Activated CD8-positive, alpha-beta memory T cell treated with anti-CD3 and anti-CD28 coated beads, Interleukin-2, amount 10 ng/mL, durations not matched to agents 7 days and 5 days (primary cell): Measurements from ENCODE around the gene MCTP1. TPM values are rescaled to one million over a fixed set of nuclear protein-coding genes. Genes with fewer than 3 reads are reported as not detected.
"Not testable (repeated sequence)": the region's sequence is repeated elsewhere in the genome, so short reads cannot be mapped to it uniquely, and the experiment has no call there.

ENCODE experiments used
- ATAC-seq: fragments of 150-1000 bp; cut with Tn5 transposase; one replicate; pipeline ENCODE4 v1.10.0; 2021; ENCODE audit warnings: moderate library complexity
- CTCF ChIA-PET: fragments of 350-600 bp; sonication (Branson Sonifier 250); formaldehyde crosslinking; loops from one replicate; lab custom pipeline; 2021; ENCODE audit warnings: antibody characterized with exemption; lab: Charles Lee
- DNase-seq: peaks from one replicate; pipeline ENCODE4 v3.0.0-alpha.2; 2020
- H3K27ac Mint-ChIP-seq: one replicate; pipeline ENCODE4 v1.8.0; 2021; ENCODE audit warnings: mild to moderate bottlenecking, mixed read lengths
- H3K27me3 Mint-ChIP-seq: one replicate; pipeline ENCODE4 v1.8.0; 2021; ENCODE audit warnings: mixed read lengths
- H3K36me3 Mint-ChIP-seq: one replicate; pipeline ENCODE4 v1.8.0; 2021; ENCODE audit warnings: mild to moderate bottlenecking, mixed read lengths
- H3K4me1 Mint-ChIP-seq: one replicate; pipeline ENCODE4 v1.8.0; 2021; ENCODE audit warnings: mixed read lengths
- H3K4me3 Mint-ChIP-seq: one replicate; pipeline ENCODE4 v1.8.0; 2021; ENCODE audit warnings: mild to moderate bottlenecking, moderate library complexity, mixed read lengths
- H3K9me3 Mint-ChIP-seq: one replicate; pipeline ENCODE4 v1.8.0; 2022; ENCODE audit warnings: low read depth, mixed read lengths
- total RNA-seq, 2 experiments: library from RNA; stranded (reverse); gene quantifications; one replicate each; pipeline ENCODE4 v1.2.3, GENCODE V29; 2021

The MCTP1 gene
- total RNA-seq, 2 experiments from 2014 or later = not detected

GRCh38 chr5:94994537-94994936 lies 290.4 kb downstream of the MCTP1 start:
- DNase-seq, H3K27me3 Mint-ChIP-seq, H3K36me3 Mint-ChIP-seq, H3K4me3 Mint-ChIP-seq, H3K9me3 Mint-ChIP-seq, CTCF ChIA-PET, H3K27ac Mint-ChIP-seq, H3K4me1 Mint-ChIP-seq, ATAC-seq: not testable (repeated sequence)

- CTCF ChIA-PET = no interaction called here
- Mint-ChIP-seq H3K4me1 (no peaks in the 10 kb centered on the region), H3K9me3 (no peaks in the 10 kb centered on the region), H3K36me3 (no peaks in the 10 kb centered on the region), H3K4me3 (no peak overlapping the region), H3K27ac (no peak overlapping the region), H3K27me3 (no peaks in the 10 kb centered on the region)
- no peak for ATAC-seq
- DNase-seq = no peak
These were observed 291.4 kb downstream of the MCTP1 start for GRCh38 chr5:94993491-94993890.

DNA sequence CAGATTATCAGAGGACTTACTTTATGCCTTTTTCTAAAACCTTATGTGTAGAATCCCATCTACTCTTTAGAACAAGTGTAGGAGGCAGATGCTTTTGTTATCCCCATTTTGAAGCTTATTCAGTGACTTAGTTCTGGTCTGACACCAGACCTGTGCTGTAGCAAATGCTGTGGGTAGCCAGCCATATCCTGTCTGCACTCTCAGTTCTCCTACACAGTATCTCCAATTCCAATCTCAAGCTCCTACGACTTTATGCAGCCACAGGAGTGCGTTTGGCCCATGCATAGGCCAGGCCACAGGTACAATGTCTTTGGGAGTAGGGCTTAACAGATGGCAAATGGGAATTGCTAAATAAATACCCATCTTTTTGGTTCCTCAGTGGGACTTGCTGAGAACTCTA lies 292.6 kb downstream of the MCTP1 start:
- DNase-seq (no peak), ATAC-seq (no peak)
- Mint-ChIP-seq H3K27ac (no peak overlapping the region), H3K36me3 (no peaks in the 10 kb centered on the region), H3K27me3 (no peaks in the 10 kb centered on the region), H3K4me3 (no peak overlapping the region), H3K9me3 (no peaks in the 10 kb centered on the region), H3K4me1 (no peaks in the 10 kb centered on the region)
- CTCF ChIA-PET = no interaction called here

DNA sequence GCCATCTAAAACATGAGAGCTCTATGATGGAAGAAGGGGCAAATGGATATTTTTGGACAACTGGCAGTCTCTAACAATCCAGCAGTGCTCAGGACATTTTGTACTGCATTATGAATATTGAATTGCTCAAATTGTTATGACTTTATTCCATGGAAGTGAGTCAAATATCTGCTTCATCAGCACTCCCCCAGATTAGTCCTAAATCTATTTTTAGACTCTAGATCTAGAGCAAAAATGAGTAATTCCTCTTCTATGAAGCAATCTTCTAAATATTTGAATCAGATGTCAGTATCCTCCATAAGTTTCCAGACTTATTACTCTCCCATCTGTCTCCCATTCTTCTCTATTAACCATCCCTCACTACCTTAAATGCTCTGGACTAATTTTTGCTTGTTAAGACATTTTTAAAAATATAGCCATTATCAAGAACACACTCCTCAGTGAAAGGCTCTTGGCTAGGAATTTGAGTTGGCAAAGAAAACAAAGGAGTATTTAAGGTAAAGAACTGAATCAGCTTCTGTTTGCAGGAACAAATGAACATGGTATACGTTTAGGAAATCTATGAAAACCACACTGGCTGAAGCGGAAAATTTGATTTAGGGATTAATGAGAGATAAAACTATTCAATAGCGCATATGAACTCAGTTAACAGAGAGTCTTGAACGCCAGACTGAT lies 300.9 kb downstream of the MCTP1 start:
- Mint-ChIP-seq H3K36me3 (no peaks in the 10 kb centered on the region), H3K27ac (no peak overlapping the region), H3K9me3 (no peaks in the 10 kb centered on the region), H3K4me1 (no peaks in the 10 kb centered on the region), H3K27me3 (peaks cover 2% of the 10 kb centered on the region), H3K4me3 (no peak overlapping the region)
- ATAC-seq (no peak), DNase-seq (no peak)
- CTCF ChIA-PET = no interaction called here

- Mint-ChIP-seq H3K4me3 (no peak overlapping the region), H3K36me3 (no peaks in the 10 kb centered on the region), H3K27me3 (peaks cover 4% of the 10 kb centered on the region), H3K9me3 (peaks cover 5% of the 10 kb centered on the region), H3K27ac (no peak overlapping the region), H3K4me1 (no peaks in the 10 kb centered on the region)
- CTCF ChIA-PET = no interaction called here
- ATAC-seq (no peak), DNase-seq (no peak)
These were observed 307.5 kb downstream of the MCTP1 start for GRCh38 chr5:94977437-94977836.

GRCh38 chr5:94976853-94977252 lies 308.0 kb downstream of the MCTP1 start:
- Mint-ChIP-seq H3K27me3 (peaks cover 6% of the 10 kb centered on the region), H3K4me3 (no peak overlapping the region), H3K27ac (no peak overlapping the region), H3K36me3 (no peaks in the 10 kb centered on the region), H3K4me1 (no peaks in the 10 kb centered on the region), H3K9me3 (peaks cover 5% of the 10 kb centered on the region)
- no peak for DNase-seq
- ATAC-seq = no peak
- CTCF ChIA-PET = no interaction called here

DNA sequence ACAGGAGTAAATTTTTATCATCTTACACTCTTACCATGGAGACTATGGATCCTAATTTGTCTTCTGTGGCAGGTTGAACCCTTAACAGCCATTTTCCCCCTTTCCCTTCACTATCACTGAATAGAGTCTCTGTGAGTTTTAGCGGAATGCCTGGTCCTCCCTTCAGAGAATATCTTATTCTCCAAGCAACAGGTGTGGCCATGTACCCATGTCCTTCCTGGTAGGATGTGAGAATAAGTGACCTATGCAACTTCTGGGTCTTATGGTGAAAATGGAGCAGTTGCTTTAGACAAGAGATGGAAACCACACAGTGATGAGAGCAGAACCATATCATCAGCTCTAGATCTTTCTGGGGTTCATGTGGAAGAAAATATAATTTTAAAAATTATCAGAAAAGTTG lies 312.6 kb downstream of the MCTP1 start:
- H3K27me3 Mint-ChIP-seq = peaks cover 8% of the 10 kb centered on the region
- H3K36me3 Mint-ChIP-seq = no peaks in the 10 kb centered on the region
- DNase-seq = no peak
- H3K27ac Mint-ChIP-seq = no peak overlapping the region
- no peak for ATAC-seq
- H3K4me1 Mint-ChIP-seq = no peaks in the 10 kb centered on the region
- H3K4me3 Mint-ChIP-seq = no peak overlapping the region
- CTCF ChIA-PET = no interaction called here
- peaks cover 3% of the 10 kb centered on the region for H3K9me3 Mint-ChIP-seq

- Mint-ChIP-seq H3K36me3 (no peaks in the 10 kb centered on the region), H3K27me3 (peaks cover 8% of the 10 kb centered on the region), H3K9me3 (no peaks in the 10 kb centered on the region), H3K4me1 (no peaks in the 10 kb centered on the region), H3K4me3 (no peak overlapping the region), H3K27ac (no peak overlapping the region)
- CTCF ChIA-PET = no interaction called here
- no peak for ATAC-seq
- no peak for DNase-seq
These were observed 315.7 kb downstream of the MCTP1 start for GRCh38 chr5:94969174-94969573.

DNA sequence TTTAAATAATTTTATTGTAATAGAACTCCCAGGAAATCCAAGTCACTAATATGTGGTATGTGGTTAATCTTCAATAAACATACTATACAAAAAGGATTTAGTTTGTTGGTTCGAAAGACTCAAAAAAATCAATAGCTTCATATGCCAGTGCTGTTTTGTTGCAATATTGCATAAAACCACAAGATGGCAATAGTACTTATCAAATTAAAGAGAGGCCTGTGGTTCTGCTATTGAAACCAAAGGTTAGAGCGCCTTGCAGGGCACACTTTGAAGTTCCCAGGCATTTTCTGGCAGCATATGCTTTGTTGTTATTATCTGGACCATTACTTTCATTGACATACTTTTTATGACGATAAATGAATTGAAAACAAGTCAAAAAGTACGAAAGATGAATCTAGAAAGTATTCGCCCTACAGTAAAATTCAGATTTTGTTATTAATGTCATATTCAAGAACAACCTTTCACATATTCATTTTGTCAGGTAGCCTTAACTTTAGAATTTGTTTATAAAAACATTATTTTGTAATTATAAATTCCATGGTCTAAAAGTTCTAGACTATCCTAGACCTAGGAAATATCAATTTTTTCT lies 316.3 kb downstream of the MCTP1 start:
- Mint-ChIP-seq H3K4me3 (no peak overlapping the region), H3K36me3 (no peaks in the 10 kb centered on the region), H3K27ac (no peak overlapping the region), H3K4me1 (no peaks in the 10 kb centered on the region), H3K9me3 (no peaks in the 10 kb centered on the region), H3K27me3 (peaks cover 8% of the 10 kb centered on the region)
- ATAC-seq (no peak), DNase-seq (no peak)
- CTCF ChIA-PET = interaction anchor here (0.6 kb wide), 2 partner anchors 10 to 290 kb away, joined by 3 read pairs; no protein-coding TSS in a partner anchor

DNA sequence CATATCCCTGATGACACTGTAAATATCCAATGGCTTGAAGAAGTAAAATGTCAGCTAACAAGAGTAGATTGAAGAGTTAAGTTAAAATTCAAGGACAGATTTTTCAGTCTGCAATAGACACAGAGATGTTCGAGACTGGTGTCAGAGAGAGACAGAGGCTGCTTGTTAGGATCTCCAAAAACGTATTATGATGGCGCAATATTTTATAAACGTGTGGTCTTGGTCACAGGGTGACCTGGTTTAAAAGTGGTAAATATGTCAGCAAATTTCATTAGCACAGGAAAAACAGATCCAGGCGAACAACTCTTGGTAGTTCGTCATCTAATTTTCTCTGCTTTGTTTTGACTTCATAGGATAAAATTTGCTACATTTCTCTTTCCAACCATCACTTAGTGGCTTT lies 317.4 kb downstream of the MCTP1 start:
- CTCF ChIA-PET = interaction anchor here (0.6 kb wide), 1 partner anchor 677 kb away, joined by 3 read pairs; no protein-coding TSS in a partner anchor
- no peaks in the 10 kb centered on the region for H3K9me3 Mint-ChIP-seq
- H3K36me3 Mint-ChIP-seq = no peaks in the 10 kb centered on the region
- H3K27ac Mint-ChIP-seq = no peak overlapping the region
- H3K27me3 Mint-ChIP-seq = peaks cover 6% of the 10 kb centered on the region
- no peak overlapping the region for H3K4me3 Mint-ChIP-seq
- no peak for ATAC-seq
- H3K4me1 Mint-ChIP-seq = no peaks in the 10 kb centered on the region
- no peak for DNase-seq

DNA sequence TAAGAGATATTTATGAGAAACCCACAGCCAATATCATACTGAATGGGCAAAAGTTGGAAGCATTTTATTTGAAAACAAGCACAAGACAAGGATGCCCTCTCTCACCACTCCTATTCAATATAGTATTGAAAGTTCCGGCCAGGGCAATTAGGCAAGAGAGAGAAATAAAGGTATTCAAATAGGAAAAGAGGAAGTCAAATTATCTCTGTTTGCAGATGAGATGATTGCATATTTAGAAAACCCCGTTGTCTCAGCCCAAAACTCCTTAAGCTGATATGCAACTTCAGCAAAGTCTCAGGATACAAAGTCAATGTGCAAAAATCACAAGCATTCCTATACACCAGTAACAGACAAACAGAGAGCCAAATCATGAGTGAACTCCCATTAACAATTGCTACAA lies 325.6 kb downstream of the MCTP1 start:
- DNase-seq, H3K27ac Mint-ChIP-seq, H3K27me3 Mint-ChIP-seq, H3K4me3 Mint-ChIP-seq, H3K36me3 Mint-ChIP-seq, H3K9me3 Mint-ChIP-seq, ATAC-seq, H3K4me1 Mint-ChIP-seq: not testable (repeated sequence)
- CTCF ChIA-PET = interaction anchor here (1.0 kb wide), 1 partner anchor 9 kb away, joined by 3 read pairs; no protein-coding TSS in a partner anchor

GRCh38 chr5:94945656-94946055 lies 339.2 kb downstream of the MCTP1 start:
- peaks cover 2% of the 10 kb centered on the region for H3K27me3 Mint-ChIP-seq
- no peak overlapping the region for H3K27ac Mint-ChIP-seq
- ATAC-seq (no peak), DNase-seq (no peak)
- no peaks in the 10 kb centered on the region for H3K4me1 Mint-ChIP-seq
- no peaks in the 10 kb centered on the region for H3K9me3 Mint-ChIP-seq
- no peak overlapping the region for H3K4me3 Mint-ChIP-seq
- CTCF ChIA-PET = no interaction called here
- H3K36me3 Mint-ChIP-seq = no peaks in the 10 kb centered on the region

GRCh38 chr5:94944160-94944559 lies 340.7 kb downstream of the MCTP1 start:
- no peak overlapping the region for H3K27ac Mint-ChIP-seq
- no peaks in the 10 kb centered on the region for H3K36me3 Mint-ChIP-seq
- no peak for DNase-seq
- H3K4me1 Mint-ChIP-seq = no peaks in the 10 kb centered on the region
- no peak for ATAC-seq
- H3K27me3 Mint-ChIP-seq = no peaks in the 10 kb centered on the region
- H3K4me3 Mint-ChIP-seq = no peak overlapping the region
- no peaks in the 10 kb centered on the region for H3K9me3 Mint-ChIP-seq
- CTCF ChIA-PET = no interaction called here

GRCh38 chr5:94941122-94941755 lies 343.7 kb downstream of the MCTP1 start:
- CTCF ChIA-PET = no interaction called here
- peaks cover 10% of the 10 kb centered on the region for H3K27me3 Mint-ChIP-seq
- no peak overlapping the region for H3K27ac Mint-ChIP-seq
- no peaks in the 10 kb centered on the region for H3K36me3 Mint-ChIP-seq
- H3K4me1 Mint-ChIP-seq = no peaks in the 10 kb centered on the region
- DNase-seq (no peak), ATAC-seq (no peak)
- no peaks in the 10 kb centered on the region for H3K9me3 Mint-ChIP-seq
- no peak overlapping the region for H3K4me3 Mint-ChIP-seq
